Right atrium auricular region (tissue), 2 donors: ENCODE data around the gene MEP1B. TPM values are rescaled to one million over a fixed set of nuclear protein-coding genes. Genes with fewer than 3 reads are reported as not detected.

Experiments used
- DNase-seq: peaks from one replicate; pipeline ENCODE4 v3.0.0-alpha.2; 2019; ENCODE audit warnings: low spot score
- H3K27ac ChIP-seq, 2 donors: fragments of 200-600 bp; sonication (generic); 1 replicate in 1 of 2; 2 replicates in 1 of 2; pipeline ENCODE4 v1.5.1; 2016 to 2019
- H3K27me3 ChIP-seq, 2 donors: fragments of 200-600 bp; sonication (generic); one replicate each; pipeline versions ENCODE4 v1.5.1 to v1.6.0; 2017 to 2019
- H3K36me3 ChIP-seq: fragments of 200-600 bp; sonication (generic); one replicate; pipeline ENCODE4 v1.5.1; 2016
- H3K4me1 ChIP-seq, 2 donors: fragments of 200-600 bp; sonication (generic); one replicate each; pipeline versions ENCODE4 v1.5.1 to v1.6.0; 2017 to 2019
- H3K4me3 ChIP-seq, 2 donors: fragments of 200-600 bp; sonication (generic); 1 replicate in 1 of 2; 2 replicates in 1 of 2; pipeline ENCODE4 v1.5.1; 2017 to 2019; ENCODE audit warnings: mild to moderate bottlenecking in 1 of 2, moderate library complexity in 1 of 2
- H3K9me3 ChIP-seq, 2 donors: fragments of 200-600 bp; sonication (generic); one replicate each; pipeline ENCODE4 v1.5.1; 2019
- total RNA-seq, 2 donors: library from RNA; depleted of rRNA; stranded (reverse); fragments of >200 nt; gene quantifications; one replicate each; pipeline ENCODE4 v1.1.0, GENCODE V29; 2016
- TF ChIP-seq, protein P1 (sequence below), 2 donors: fragments of 200-600 bp; sonication (generic); IDR thresholded peaks; one replicate each; pipeline ENCODE4 v1.5.1; 2019; ENCODE audit warnings: antibody characterized with exemption in 2 of 2

Gene MEP1B
- total RNA-seq, 2 donors from 2014 or later = not detected

DNA sequence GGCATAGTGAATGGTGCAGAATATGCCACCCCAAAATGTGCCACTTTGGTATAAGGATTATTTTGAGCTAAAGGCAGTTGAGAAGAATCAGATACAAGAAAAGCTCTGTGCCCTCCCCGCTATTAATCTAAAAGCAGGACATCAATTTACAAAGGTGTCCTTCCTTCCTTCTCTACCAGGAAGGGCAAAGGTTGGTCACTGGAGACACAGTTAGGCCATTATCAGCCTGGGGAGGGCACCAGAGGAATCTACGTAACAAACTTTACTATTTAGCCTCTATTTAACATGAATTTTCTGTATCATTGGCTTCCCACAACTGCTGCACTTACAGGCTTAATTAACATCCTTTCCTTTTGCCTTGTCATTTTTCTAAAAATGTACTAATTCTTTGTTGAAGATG lies 52.6 kb downstream of the MEP1B start:
- Histone ChIP-seq H3K9me3 (no peaks in the 10 kb centered on the region), H3K27ac (no peak overlapping the region), H3K4me1 (no peaks in the 10 kb centered on the region), H3K27me3 (no peaks in the 10 kb centered on the region), H3K36me3 (no peaks in the 10 kb centered on the region), H3K4me3 (no peak overlapping the region)
- DNase-seq = no peak
- TF ChIP-seq, protein P1, sequence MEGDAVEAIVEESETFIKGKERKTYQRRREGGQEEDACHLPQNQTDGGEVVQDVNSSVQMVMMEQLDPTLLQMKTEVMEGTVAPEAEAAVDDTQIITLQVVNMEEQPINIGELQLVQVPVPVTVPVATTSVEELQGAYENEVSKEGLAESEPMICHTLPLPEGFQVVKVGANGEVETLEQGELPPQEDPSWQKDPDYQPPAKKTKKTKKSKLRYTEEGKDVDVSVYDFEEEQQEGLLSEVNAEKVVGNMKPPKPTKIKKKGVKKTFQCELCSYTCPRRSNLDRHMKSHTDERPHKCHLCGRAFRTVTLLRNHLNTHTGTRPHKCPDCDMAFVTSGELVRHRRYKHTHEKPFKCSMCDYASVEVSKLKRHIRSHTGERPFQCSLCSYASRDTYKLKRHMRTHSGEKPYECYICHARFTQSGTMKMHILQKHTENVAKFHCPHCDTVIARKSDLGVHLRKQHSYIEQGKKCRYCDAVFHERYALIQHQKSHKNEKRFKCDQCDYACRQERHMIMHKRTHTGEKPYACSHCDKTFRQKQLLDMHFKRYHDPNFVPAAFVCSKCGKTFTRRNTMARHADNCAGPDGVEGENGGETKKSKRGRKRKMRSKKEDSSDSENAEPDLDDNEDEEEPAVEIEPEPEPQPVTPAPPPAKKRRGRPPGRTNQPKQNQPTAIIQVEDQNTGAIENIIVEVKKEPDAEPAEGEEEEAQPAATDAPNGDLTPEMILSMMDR (IDR thresholded peaks at IDR 0.05) = no peak

DNA sequence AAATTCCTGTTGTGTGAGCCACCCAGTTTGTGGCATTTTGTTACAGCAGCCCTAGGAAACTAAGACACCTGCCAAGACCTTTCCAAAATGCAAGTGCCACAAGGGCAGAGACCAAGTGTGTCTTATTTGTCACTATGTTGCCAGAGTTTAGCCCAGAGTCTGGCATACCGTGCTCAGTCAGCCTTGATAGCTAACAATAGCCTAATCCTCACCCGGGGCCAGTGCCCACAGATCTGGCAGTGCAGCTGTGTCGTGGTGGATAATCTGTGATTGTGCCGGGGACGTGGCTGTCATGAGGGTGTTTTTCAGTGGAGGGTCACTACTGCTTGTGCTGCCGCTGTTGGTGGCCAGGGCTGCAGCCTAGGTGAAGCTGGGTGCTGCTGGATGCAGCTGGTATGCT lies 53.5 kb downstream of the MEP1B start:
- no peak overlapping the region for H3K4me3 ChIP-seq
- no peak overlapping the region for H3K27ac ChIP-seq
- no peaks in the 10 kb centered on the region for H3K36me3 ChIP-seq
- no peak for DNase-seq
- no peaks in the 10 kb centered on the region for H3K4me1 ChIP-seq
- TF ChIP-seq, protein P1 (IDR thresholded peaks at IDR 0.05) = no peak
- H3K27me3 ChIP-seq = no peaks in the 10 kb centered on the region
- H3K9me3 ChIP-seq = no peaks in the 10 kb centered on the region

DNA sequence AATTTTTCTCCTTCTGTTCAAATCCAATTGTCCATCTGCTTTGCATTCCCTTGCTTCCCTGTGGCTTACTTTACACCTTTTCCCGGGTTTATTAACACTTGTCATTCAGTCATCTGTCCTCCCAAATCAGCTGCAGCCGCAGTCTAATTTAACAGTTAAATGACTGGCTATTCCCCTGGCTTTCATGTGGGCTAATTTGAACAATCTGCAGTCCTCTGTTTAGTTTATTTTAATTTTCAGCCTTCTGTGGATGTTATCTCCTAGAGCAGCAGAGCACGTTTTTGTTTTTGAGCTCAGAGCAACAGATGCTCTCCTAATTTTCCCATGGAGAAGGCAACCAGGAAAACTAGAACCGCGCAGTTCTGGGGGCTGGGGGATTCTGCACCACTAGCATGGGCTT lies 55.0 kb downstream of the MEP1B start:
- no peaks in the 10 kb centered on the region for H3K9me3 ChIP-seq
- no peaks in the 10 kb centered on the region for H3K27me3 ChIP-seq
- no peak overlapping the region for H3K27ac ChIP-seq
- no peak for DNase-seq
- TF ChIP-seq, protein P1 (IDR thresholded peaks at IDR 0.05) = no peak
- H3K4me1 ChIP-seq = no peaks in the 10 kb centered on the region
- no peaks in the 10 kb centered on the region for H3K36me3 ChIP-seq
- H3K4me3 ChIP-seq = no peak overlapping the region

DNA sequence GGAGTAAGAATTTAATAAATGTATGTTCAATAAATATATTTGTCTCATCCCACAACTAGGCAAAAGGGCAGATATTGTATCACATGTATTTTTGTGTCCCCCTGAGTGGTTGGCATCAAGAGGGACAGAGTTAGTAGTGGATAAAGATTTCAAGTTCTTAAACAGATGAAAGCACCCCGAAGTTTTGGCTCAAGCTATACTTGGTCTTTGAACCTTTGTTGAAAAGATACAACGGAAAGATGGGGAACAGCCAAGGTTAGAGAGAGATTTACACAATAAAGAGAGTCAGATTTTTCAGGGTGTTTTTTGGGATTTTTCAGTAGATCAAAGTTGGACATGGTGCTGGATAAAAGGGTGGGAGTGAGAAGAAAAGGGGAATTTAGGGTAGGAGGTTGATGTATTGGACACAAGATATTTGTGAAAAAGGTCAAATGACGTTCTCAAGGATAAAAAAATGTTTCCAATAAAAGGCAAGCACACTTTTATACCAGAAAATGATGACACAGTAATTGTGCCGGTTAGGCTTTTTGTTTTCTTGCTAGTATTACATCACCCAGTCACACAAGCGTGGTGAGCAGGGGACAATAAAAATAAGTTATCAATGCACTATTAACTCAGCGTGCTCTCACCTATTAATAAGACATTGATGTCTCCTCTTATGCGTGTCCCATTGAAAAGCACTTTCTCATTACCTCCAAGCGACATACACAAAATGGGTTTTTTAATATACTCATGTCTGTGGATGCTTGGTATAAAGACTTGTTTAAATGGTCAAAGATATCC lies 59.5 kb downstream of the MEP1B start:
- Histone ChIP-seq H3K9me3 (no peaks in the 10 kb centered on the region), H3K27ac (no peak overlapping the region), H3K27me3 (no peaks in the 10 kb centered on the region), H3K4me3 (no peak overlapping the region), H3K4me1 (no peaks in the 10 kb centered on the region), H3K36me3 (no peaks in the 10 kb centered on the region)
- no peak for DNase-seq
- TF ChIP-seq, protein P1 (IDR thresholded peaks at IDR 0.05) = no peak

DNA sequence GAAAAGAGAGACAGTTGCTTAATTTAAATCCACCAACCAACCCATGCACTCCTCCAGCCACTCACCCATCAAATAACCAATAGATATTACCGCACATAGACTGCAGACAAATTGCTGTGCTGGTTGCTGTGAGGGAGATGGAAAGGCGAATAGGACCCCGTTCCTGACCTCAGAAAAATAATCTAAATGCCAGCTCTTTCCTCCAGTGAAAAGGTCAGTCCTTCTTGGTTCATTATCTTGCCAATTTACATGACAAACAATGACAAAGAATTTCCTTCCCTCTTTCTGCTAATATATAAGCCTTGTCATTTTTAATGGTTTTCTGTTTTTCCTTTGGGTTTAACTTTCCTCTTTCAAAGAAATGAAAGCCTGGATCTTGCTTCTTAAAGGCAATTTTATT lies 61.6 kb downstream of the MEP1B start:
- H3K27me3 ChIP-seq = no peaks in the 10 kb centered on the region
- TF ChIP-seq, protein P1 (IDR thresholded peaks at IDR 0.05) = no peak
- no peak for DNase-seq
- no peaks in the 10 kb centered on the region for H3K9me3 ChIP-seq
- H3K4me3 ChIP-seq = no peak overlapping the region
- no peak overlapping the region for H3K27ac ChIP-seq
- H3K4me1 ChIP-seq = no peaks in the 10 kb centered on the region
- no peaks in the 10 kb centered on the region for H3K36me3 ChIP-seq
